Ishikawa (cell line): ENCODE results near the gene ADAP1.

ENCODE experiments used
- CEBPB ChIP-seq: IDR thresholded peaks from 2 replicates; pipeline ENCODE4 v1.6.1; 2012
- CREB1 ChIP-seq: IDR thresholded peaks from 2 replicates; pipeline ENCODE4 v1.6.1; 2012; ENCODE audit warnings: low read depth
- EGR1 ChIP-seq: IDR thresholded peaks from 2 replicates; pipeline ENCODE4 v1.6.1; 2012
- EP300 ChIP-seq: IDR thresholded peaks from 2 replicates; pipeline ENCODE4 v1.6.1; 2012; ENCODE audit warnings: borderline replicate concordance
- FOXM1 ChIP-seq: IDR thresholded peaks from 2 replicates; pipeline ENCODE4 v1.6.1; 2012; ENCODE audit warnings: low read depth, borderline replicate concordance
- MAX ChIP-seq: IDR thresholded peaks from 2 replicates; pipeline ENCODE4 v1.6.1; 2012
- NFIC ChIP-seq: IDR thresholded peaks from 2 replicates; pipeline ENCODE4 v1.6.1; 2012
- RAD21 ChIP-seq: IDR thresholded peaks from 2 replicates; pipeline ENCODE4 v1.6.1; 2012; ENCODE audit warnings: low read depth
- REST ChIP-seq: IDR thresholded peaks from 2 replicates; pipeline ENCODE4 v1.6.1; 2012; ENCODE audit warnings: low read depth, mild to moderate bottlenecking
- TAF1 ChIP-seq: IDR thresholded peaks from 2 replicates; pipeline ENCODE4 v1.6.1; 2012; ENCODE audit warnings: low read depth, mild to moderate bottlenecking
- TCF12 ChIP-seq: IDR thresholded peaks from 2 replicates; pipeline ENCODE4 v1.6.1; 2012; ENCODE audit warnings: low read depth
- TEAD4 ChIP-seq: IDR thresholded peaks from 2 replicates; pipeline ENCODE4 v1.6.1; 2012
- USF1 ChIP-seq: IDR thresholded peaks from 2 replicates; pipeline ENCODE4 v1.6.1; 2012
- YY1 ChIP-seq: IDR thresholded peaks from 2 replicates; pipeline ENCODE4 v1.6.1; 2012; ENCODE audit warnings: low read depth
- ZBTB7A ChIP-seq: IDR thresholded peaks from 2 replicates; pipeline ENCODE4 v1.6.1; 2012; ENCODE audit warnings: low read depth

ADAP1 gene

GRCh38 chr7:851204-851603 is 103.3 kb downstream of the ADAP1 start:
- no peak for TF ChIP-seq CEBPB
- TF ChIP-seq USF1: no peak
- TF ChIP-seq NFIC: no peak
- no peak for TF ChIP-seq ZBTB7A
- TF ChIP-seq RAD21: no peak

DNA sequence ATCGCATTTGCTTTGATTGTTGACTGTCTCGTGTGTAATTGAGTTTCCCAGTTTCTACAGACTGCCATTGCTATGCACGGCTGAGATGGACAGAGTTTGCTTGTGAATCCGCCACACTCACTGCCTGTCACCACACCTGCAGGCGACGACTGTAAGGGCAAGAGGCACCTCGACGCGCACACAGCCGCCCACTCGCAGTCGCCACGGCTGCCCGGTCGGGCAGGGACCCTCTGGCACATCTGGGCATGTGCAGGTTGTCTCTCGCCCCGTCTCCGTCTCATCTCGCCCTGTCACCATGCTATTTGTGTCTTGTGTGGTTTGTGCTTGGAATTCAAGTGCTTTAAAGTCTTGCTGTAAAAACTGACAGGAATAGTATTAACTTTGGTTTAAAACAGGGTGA is 104.7 kb downstream of the ADAP1 start:
- TF ChIP-seq FOXM1: no peak
- TF ChIP-seq RAD21: no peak
- TF ChIP-seq REST: no peak
- TF ChIP-seq EP300: no peak
- no peak for TF ChIP-seq TAF1
- no peak for TF ChIP-seq ZBTB7A
- no peak for TF ChIP-seq USF1
- no peak for TF ChIP-seq MAX
- TF ChIP-seq NFIC: no peak
- TF ChIP-seq TCF12: no peak
- no peak for TF ChIP-seq EGR1
- TF ChIP-seq YY1: no peak
- no peak for TF ChIP-seq CREB1
- no peak for TF ChIP-seq TEAD4

- TF ChIP-seq TCF12 (no peak), TEAD4 (no peak), EP300 (no peak)
These were observed 105.3 kb downstream of the ADAP1 start for GRCh38 chr7:849145-849544.
